GM19035 (cell line): ENCODE measurements around the gene GPS1.

ENCODE experiments used
- ATAC-seq: cut with Tn5 transposase; IDR thresholded peaks from one replicate; pipeline ENCODE4 v1.9.1; 2021; ENCODE audit not compliant: unreplicated experiment

Gene GPS1

GRCh38 chr17:82076018-82076784, 24.5 kb downstream of the GPS1 start:
- no peak for ATAC-seq

GRCh38 chr17:82076785-82077591, 25.3 kb downstream of the GPS1 start:
- ATAC-seq = no peak

- no peak for ATAC-seq
These were observed 26.1 kb downstream of the GPS1 start for GRCh38 chr17:82077617-82078358.

GRCh38 chr17:82078433-82078832, 26.7 kb downstream of the GPS1 start:
- no peak for ATAC-seq

- ATAC-seq = no peak
These were observed 27.4 kb downstream of the GPS1 start for GRCh38 chr17:82079001-82079677.

- ATAC-seq = no peak
These were observed 28.5 kb downstream of the GPS1 start for GRCh38 chr17:82080048-82080788.

GRCh38 chr17:82080789-82081464, 29.2 kb downstream of the GPS1 start:
- no peak for ATAC-seq

- no peak for ATAC-seq
These were observed 29.8 kb downstream of the GPS1 start for GRCh38 chr17:82081546-82081945.

- ATAC-seq = no peak
These were observed 30.3 kb downstream of the GPS1 start for GRCh38 chr17:82081966-82082365.

GRCh38 chr17:82082456-82082855, 30.8 kb downstream of the GPS1 start:
- no peak for ATAC-seq

- ATAC-seq = no peak
These were observed 31.3 kb downstream of the GPS1 start for GRCh38 chr17:82083009-82083408.

- ATAC-seq = no peak
These were observed 32.0 kb downstream of the GPS1 start for GRCh38 chr17:82083533-82084359.

- ATAC-seq = no peak
These were observed 32.8 kb downstream of the GPS1 start for GRCh38 chr17:82084373-82085030.

GRCh38 chr17:82085031-82085861, 33.5 kb downstream of the GPS1 start:
- no peak for ATAC-seq

GRCh38 chr17:82085931-82086764, 34.5 kb downstream of the GPS1 start:
- no peak for ATAC-seq
